ENCODE data around the gene SYT15.
"Not testable (repeated sequence)": the region's sequence is repeated elsewhere in the genome, so short reads cannot be mapped to it uniquely, and the experiment has no call there.

SYT15 gene

GRCh38 chr10:46556515-46557318 lies 22.2 kb upstream of the SYT15 start, which contains the start of gene GPRIN2:
Gene GPRIN2 (minus strand): TSS chr10:46556658. CDS start chr10:46550736, 5,922 bp downstream.
- no peak for DNase-seq (ENCODE audit: low read depth, low spot score)

- DNase-seq (ENCODE audit: low read depth, low spot score): no peak
These were observed 21.4 kb upstream of the SYT15 start for GRCh38 chr10:46557319-46558121.

- DNase-seq (ENCODE audit: low read depth, low spot score): no peak
These were observed 20.9 kb upstream of the SYT15 start for GRCh38 chr10:46558122-46558391.

- no peak for DNase-seq (ENCODE audit: low read depth, low spot score)
These were observed 20.3 kb upstream of the SYT15 start for GRCh38 chr10:46558392-46559185.

GRCh38 chr10:46559231-46559671 lies 19.7 kb upstream of the SYT15 start:
- no peak for DNase-seq (ENCODE audit: low read depth, low spot score)

GRCh38 chr10:46560381-46560780 lies 18.5 kb upstream of the SYT15 start:
- DNase-seq (ENCODE audit: low read depth, low spot score): no peak

GRCh38 chr10:46560952-46561351 lies 18.0 kb upstream of the SYT15 start:
- DNase-seq (ENCODE audit: low read depth, low spot score): no peak

GRCh38 chr10:46565591-46566332 lies 13.2 kb upstream of the SYT15 start:
- DNase-seq (ENCODE audit: low read depth, low spot score): not testable (repeated sequence)

- not testable (repeated sequence) for DNase-seq (ENCODE audit: low read depth, low spot score)
These were observed 11.8 kb upstream of the SYT15 start for GRCh38 chr10:46567151-46567550.

- DNase-seq (ENCODE audit: low read depth, low spot score): not testable (repeated sequence)
These were observed 8.3 kb upstream of the SYT15 start for GRCh38 chr10:46570655-46571054.

- not testable (repeated sequence) for DNase-seq (ENCODE audit: low read depth, low spot score)
These were observed 6.2 kb upstream of the SYT15 start for GRCh38 chr10:46572765-46573164.

- DNase-seq (ENCODE audit: low read depth, low spot score): not testable (repeated sequence)
These were observed 5.6 kb upstream of the SYT15 start for GRCh38 chr10:46573314-46573713.

GRCh38 chr10:46573884-46574283 lies 5.0 kb upstream of the SYT15 start:
- DNase-seq (ENCODE audit: low read depth, low spot score): not testable (repeated sequence)

- not testable (repeated sequence) for DNase-seq (ENCODE audit: low read depth, low spot score)
These were observed 1.1 kb upstream of the SYT15 start for GRCh38 chr10:46577624-46578473.

- DNase-seq (ENCODE audit: low read depth, low spot score): not testable (repeated sequence)
These were observed 450 bp downstream of the SYT15 start for GRCh38 chr10:46579378-46579777.

- not testable (repeated sequence) for DNase-seq (ENCODE audit: low read depth, low spot score)
These were observed 3.1 kb downstream of the SYT15 start for GRCh38 chr10:46581997-46582396.

- DNase-seq (ENCODE audit: low read depth, low spot score): not testable (repeated sequence)
These were observed 3.6 kb downstream of the SYT15 start for GRCh38 chr10:46582568-46582967.

- DNase-seq (ENCODE audit: low read depth, low spot score): not testable (repeated sequence)
These were observed 5.3 kb downstream of the SYT15 start for GRCh38 chr10:46584196-46584595.

GRCh38 chr10:46585246-46585645 lies 6.3 kb downstream of the SYT15 start:
- not testable (repeated sequence) for DNase-seq (ENCODE audit: low read depth, low spot score)

- DNase-seq (ENCODE audit: low read depth, low spot score): not testable (repeated sequence)
These were observed 8.6 kb downstream of the SYT15 start for GRCh38 chr10:46587546-46587945.

All from activated CD4-positive, CD25-positive, alpha-beta regulatory T cell treated with anti-CD3 and anti-CD28 coated beads, Interleukin-2, amount 50 U/mL, for 16 hours (primary cell).